Vagina (tissue), 2 donors: ENCODE data around the gene RAPGEF4. TPM values are rescaled to one million over a fixed set of nuclear protein-coding genes. Genes with fewer than 3 reads are reported as not detected.
"Not testable (repeated sequence)": the region's sequence is repeated elsewhere in the genome, so short reads cannot be mapped to it uniquely, and the experiment has no call there.

Experiments used
- DNase-seq, 2 donors: peaks; one replicate each; pipeline ENCODE4 v3.0.0-alpha.2; 2017; ENCODE audit errors: extremely low spot score in 2 of 2
- H3K27ac ChIP-seq: fragments of 200-600 bp; sonication (generic); one replicate; pipeline ENCODE4 v1.5.1; 2019
- H3K27me3 ChIP-seq: fragments of 200-600 bp; sonication (generic); one replicate; pipeline ENCODE4 v1.5.1; 2019
- H3K36me3 ChIP-seq, 2 donors: fragments of 200-600 bp; sonication (generic); one replicate each; pipeline ENCODE4 v1.5.1; 2017 to 2019
- H3K4me1 ChIP-seq: fragments of 200-600 bp; sonication (generic); one replicate; pipeline ENCODE4 v1.5.1; 2019
- H3K4me3 ChIP-seq, 2 donors: fragments of 200-600 bp; sonication (generic); 1 replicate in 1 of 2; 2 replicates in 1 of 2; pipeline ENCODE4 v1.5.1; 2016 to 2019
- H3K9me3 ChIP-seq: fragments of 200-600 bp; sonication (generic); one replicate; pipeline ENCODE4 v1.5.1; 2019
- CTCF ChIP-seq, 3 experiments: fragments of 450-650 bp in 2 of 3; fragments of 200-600 bp in 1 of 3; sonication (generic) in 1 of 3; IDR thresholded peaks; one replicate each; pipeline ENCODE4 v1.5.1; 2017 to 2019; ENCODE audit warnings: antibody characterized with exemption in 3 of 3, mild to moderate bottlenecking in 2 of 3, moderate library complexity in 2 of 3
- POLR2A ChIP-seq, 2 donors: fragments of 450-650 bp; IDR thresholded peaks; one replicate each; pipeline ENCODE4 v1.6.1; 2017; ENCODE audit warnings: antibody characterized with exemption in 2 of 2, mild to moderate bottlenecking in 2 of 2, moderate library complexity in 2 of 2
- POLR2AphosphoS5 ChIP-seq, 2 donors: sonication (generic); formaldehyde crosslinking; IDR thresholded peaks; one replicate each; pipeline ENCODE4 v1.9.0; 2017; ENCODE audit warnings: antibody characterized with exemption in 2 of 2, mild to moderate bottlenecking in 2 of 2, low read depth in 1 of 2; ENCODE audit not compliant: insufficient read depth in 1 of 2
- intact Hi-C: fragments of 100-400 bp; cut with DNase I; formaldehyde crosslinking; loops from one replicate; pipeline ENCODE4 v1.15.1; 2023
- total RNA-seq: library from RNA; depleted of rRNA; stranded (reverse); fragments of >200 nt; gene quantifications from one replicate; pipeline ENCODE4 v1.2.3, GENCODE V29; 2016

RAPGEF4 gene
- total RNA-seq, 1 donor from 2014 or later, result 18.4 TPM

- H3K4me1 ChIP-seq, result no peaks in the 10 kb centered on the region
- H3K9me3 ChIP-seq, result peaks cover 5% of the 10 kb centered on the region
- H3K4me3 ChIP-seq, result no peak overlapping the region
- intact Hi-C loops, result no loop called here
- TF ChIP-seq CTCF (IDR thresholded peaks at IDR 0.05), result no peak
- TF ChIP-seq POLR2A (IDR thresholded peaks at IDR 0.05), result no peak
- no peak for TF ChIP-seq POLR2AphosphoS5 (IDR thresholded peaks at IDR 0.05; ENCODE audit: insufficient read depth in 1 of 2, low read depth in 1 of 2)
- H3K27ac ChIP-seq, result no peak overlapping the region
- no peaks in the 10 kb centered on the region for H3K27me3 ChIP-seq
- DNase-seq, result no peak
- no peaks in the 10 kb centered on the region for H3K36me3 ChIP-seq
Measured at GRCh38 chr2:172743898-172744297, 8.3 kb downstream of the RAPGEF4 start.

- no peak overlapping the region for H3K27ac ChIP-seq
- no peaks in the 10 kb centered on the region for H3K27me3 ChIP-seq
- no peak for TF ChIP-seq POLR2A (IDR thresholded peaks at IDR 0.05)
- TF ChIP-seq CTCF (IDR thresholded peaks at IDR 0.05), result no peak
- no peak for TF ChIP-seq POLR2AphosphoS5 (IDR thresholded peaks at IDR 0.05; ENCODE audit: insufficient read depth in 1 of 2, low read depth in 1 of 2)
- no peaks in the 10 kb centered on the region for H3K36me3 ChIP-seq
- intact Hi-C loops, result no loop called here
- H3K9me3 ChIP-seq, result peaks cover 5% of the 10 kb centered on the region
- H3K4me1 ChIP-seq, result no peaks in the 10 kb centered on the region
- no peak for DNase-seq
- H3K4me3 ChIP-seq, result no peak overlapping the region
Measured at GRCh38 chr2:172745636-172746035, 10.0 kb downstream of the RAPGEF4 start.

- H3K36me3 ChIP-seq, H3K4me3 ChIP-seq, H3K27ac ChIP-seq, DNase-seq, H3K4me1 ChIP-seq, H3K27me3 ChIP-seq, H3K9me3 ChIP-seq, intact Hi-C loops: not testable (repeated sequence)
Measured at GRCh38 chr2:172748543-172748942, 12.9 kb downstream of the RAPGEF4 start.

- no peak for DNase-seq
- H3K27ac ChIP-seq, result no peak overlapping the region
- peaks cover 1% of the 10 kb centered on the region for H3K9me3 ChIP-seq
- no peak overlapping the region for H3K4me3 ChIP-seq
- H3K4me1 ChIP-seq, result no peaks in the 10 kb centered on the region
- no peaks in the 10 kb centered on the region for H3K27me3 ChIP-seq
- intact Hi-C loops, result no loop called here
- H3K36me3 ChIP-seq, result no peaks in the 10 kb centered on the region
- TF ChIP-seq POLR2AphosphoS5 (IDR thresholded peaks at IDR 0.05; ENCODE audit: insufficient read depth in 1 of 2, low read depth in 1 of 2) (no peak), CTCF (IDR thresholded peaks at IDR 0.05) (no peak), POLR2A (IDR thresholded peaks at IDR 0.05) (no peak)
Measured at GRCh38 chr2:172749388-172749787, 13.7 kb downstream of the RAPGEF4 start.

GRCh38 chr2:172751564-172751963 lies 15.9 kb downstream of the RAPGEF4 start:
- Histone ChIP-seq H3K4me1 (no peaks in the 10 kb centered on the region), H3K4me3 (no peak overlapping the region), H3K36me3 (no peaks in the 10 kb centered on the region), H3K9me3 (no peaks in the 10 kb centered on the region), H3K27me3 (no peaks in the 10 kb centered on the region), H3K27ac (no peak overlapping the region)
- TF ChIP-seq CTCF (IDR thresholded peaks at IDR 0.05) (no peak), POLR2AphosphoS5 (IDR thresholded peaks at IDR 0.05; ENCODE audit: insufficient read depth in 1 of 2, low read depth in 1 of 2) (no peak), POLR2A (IDR thresholded peaks at IDR 0.05) (no peak)
- no peak for DNase-seq
- intact Hi-C loops, result no loop called here

GRCh38 chr2:172753610-172754009 lies 18.0 kb downstream of the RAPGEF4 start:
- H3K9me3 ChIP-seq, result no peaks in the 10 kb centered on the region
- no peak for DNase-seq
- no peak for TF ChIP-seq POLR2AphosphoS5 (IDR thresholded peaks at IDR 0.05; ENCODE audit: insufficient read depth in 1 of 2, low read depth in 1 of 2)
- TF ChIP-seq POLR2A (IDR thresholded peaks at IDR 0.05), result no peak
- no peak for TF ChIP-seq CTCF (IDR thresholded peaks at IDR 0.05)
- H3K36me3 ChIP-seq, result no peaks in the 10 kb centered on the region
- H3K4me3 ChIP-seq, result no peak overlapping the region
- no peak overlapping the region for H3K27ac ChIP-seq
- H3K27me3 ChIP-seq, result no peaks in the 10 kb centered on the region
- no peaks in the 10 kb centered on the region for H3K4me1 ChIP-seq
- intact Hi-C loops, result no loop called here
